Tibial artery (tissue), 4 donors: ENCODE results near the gene UGT1A10.
"Not testable (repeated sequence)": the region's sequence is repeated elsewhere in the genome, so short reads cannot be mapped to it uniquely, and the experiment has no call there.

Experiments used
- DNase-seq, 2 donors: peaks; one replicate each; pipeline ENCODE4 v3.0.0-alpha.2; 2019
- H3K27ac ChIP-seq, 2 donors: fragments of 200-600 bp; sonication (generic) in 1 of 2; 1 replicate in 1 of 2; 2 replicates in 1 of 2; pipeline ENCODE4 v1.5.1; 2018 to 2019; ENCODE audit warnings: mild to moderate bottlenecking in 1 of 2
- H3K27me3 ChIP-seq, 2 donors: fragments of 200-600 bp; sonication (generic) in 1 of 2; one replicate each; pipeline versions ENCODE4 v1.5.1 to v1.6.0; 2016 to 2019
- H3K36me3 ChIP-seq, 3 donors: fragments of 200-600 bp; sonication (generic) in 2 of 3; one replicate each; pipeline ENCODE4 v1.5.1; 2016 to 2019; ENCODE audit warnings: mild to moderate bottlenecking in 2 of 3
- H3K4me1 ChIP-seq, 4 donors: fragments of 200-600 bp; sonication (generic) in 2 of 4; 1 replicate in 3 of 4; 2 replicates in 1 of 4; pipeline ENCODE4 v1.5.1; 2016 to 2019
- H3K4me3 ChIP-seq, 2 donors: fragments of 200-600 bp; sonication (generic) in 1 of 2; 1 replicate in 1 of 2; 2 replicates in 1 of 2; pipeline ENCODE4 v1.5.1; 2018 to 2019; ENCODE audit warnings: mild to moderate bottlenecking in 2 of 2
- H3K9me3 ChIP-seq, 3 donors: fragments of 200-600 bp; sonication (generic) in 1 of 3; one replicate each; pipeline ENCODE4 v1.5.1; 2016 to 2019
- CTCF ChIP-seq, 2 experiments: fragments of 200-600 bp in 1 of 2; fragments of 450-650 bp in 1 of 2; IDR thresholded peaks; one replicate each; pipeline ENCODE4 v1.5.1; 2017 to 2019; ENCODE audit warnings: antibody characterized with exemption in 2 of 2, mild to moderate bottlenecking in 1 of 2, moderate library complexity in 1 of 2
- intact Hi-C: fragments of 100-400 bp; cut with DNase I; formaldehyde crosslinking; loops from one replicate; pipeline ENCODE4 v1.15.0; 2023; ENCODE audit warnings: low total_unique reads

Gene UGT1A10

DNA sequence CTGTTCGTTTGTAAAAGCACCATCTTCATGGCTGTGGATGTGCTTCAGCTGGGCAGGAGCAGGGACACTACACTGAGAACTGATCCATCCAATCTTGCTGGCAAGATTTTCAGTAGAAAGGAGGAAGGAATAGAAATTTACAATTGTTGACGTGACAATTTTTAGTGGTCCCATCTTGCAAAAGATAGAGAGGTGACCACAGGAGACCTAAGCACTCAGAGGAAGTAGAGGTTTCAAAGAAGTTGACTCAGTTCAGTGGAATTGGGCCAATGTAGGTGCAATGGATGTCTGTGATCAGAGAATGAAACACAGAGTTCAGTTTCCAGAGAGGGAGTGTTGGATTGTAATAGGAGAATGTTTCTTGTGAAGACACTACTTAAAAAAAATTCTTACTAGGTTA lies 77.9 kb downstream of the UGT1A10 start:
- Histone ChIP-seq H3K4me1 (no peaks in the 10 kb centered on the region), H3K27me3 (peaks cover 0 to 11% of the 10 kb centered on the region in 2 donors), H3K9me3 (no peaks in the 10 kb centered on the region), H3K36me3 (no peaks in the 10 kb centered on the region), H3K27ac (no peak overlapping the region), H3K4me3 (no peak overlapping the region)
- TF ChIP-seq CTCF (IDR thresholded peaks at IDR 0.05), result no peak
- DNase-seq, result no peak
- intact Hi-C loops, result no loop called here

- intact Hi-C loops, result no loop called here
- Histone ChIP-seq H3K36me3 (no peaks in the 10 kb centered on the region), H3K4me1 (no peaks in the 10 kb centered on the region), H3K27me3 (peaks cover 0 to 5% of the 10 kb centered on the region in 2 donors), H3K27ac (no peak within 1 kb of the TSS), H3K4me3 (no peak within 1 kb of the TSS), H3K9me3 (no peaks in the 10 kb centered on the region)
- TF ChIP-seq CTCF (IDR thresholded peaks at IDR 0.05), result no peak
- DNase-seq, result no peak
These were observed 82.3 kb downstream of the UGT1A10 start, which contains the start of gene UGT1A4 for GRCh38 chr2:233718552-233718951. Gene UGT1A4, plus strand, starts transcription at chr2:233718736. Its CDS starts 85 bp downstream, at chr2:233718821.

- no peak for TF ChIP-seq CTCF (IDR thresholded peaks at IDR 0.05)
- intact Hi-C loops, result no loop called here
- no peak within 1 kb of the TSS for H3K27ac ChIP-seq
- no peaks in the 10 kb centered on the region for H3K27me3 ChIP-seq
- H3K9me3 ChIP-seq, result no peaks in the 10 kb centered on the region
- no peak within 1 kb of the TSS for H3K4me3 ChIP-seq
- H3K4me1 ChIP-seq, result no peaks in the 10 kb centered on the region
- no peaks in the 10 kb centered on the region for H3K36me3 ChIP-seq
- no peak for DNase-seq
These were observed 92.6 kb downstream of the UGT1A10 start, which contains the start of gene UGT1A3 for GRCh38 chr2:233728723-233729301. Gene UGT1A3, plus strand, starts transcription at chr2:233729042. Its CDS starts 85 bp downstream, at chr2:233729127.

GRCh38 chr2:233736868-233737653 lies 100.8 kb downstream of the UGT1A10 start:
- H3K36me3 ChIP-seq, DNase-seq, H3K27ac ChIP-seq, H3K9me3 ChIP-seq, H3K4me1 ChIP-seq, intact Hi-C loops, H3K27me3 ChIP-seq, H3K4me3 ChIP-seq: not testable (repeated sequence)

- Histone ChIP-seq H3K9me3 (no peaks in the 10 kb centered on the region), H3K27ac (no peak overlapping the region), H3K4me1 (no peaks in the 10 kb centered on the region), H3K4me3 (no peak overlapping the region), H3K27me3 (peaks cover 0 to 5% of the 10 kb centered on the region in 2 donors), H3K36me3 (no peaks in the 10 kb centered on the region)
- TF ChIP-seq CTCF (IDR thresholded peaks at IDR 0.05), result no peak
- intact Hi-C loops, result no loop called here
- no peak for DNase-seq
These were observed 104.6 kb downstream of the UGT1A10 start for GRCh38 chr2:233740870-233741269.
